MCF 10A (cell line): Measurements from ENCODE around the gene SLC1A4. TPM values are rescaled to one million over a fixed set of nuclear protein-coding genes. Genes with fewer than 3 reads are reported as not detected.
A peak's percentile ranks its signal among the peaks of the same experiment; 100 is the strongest.

Source experiments
- BruUV-seq: library from RNA; stranded (reverse); fragments of 400-500 nt; replicated peaks from 2 replicates; lab custom pipeline; 2021; lab: Mats Ljungman, UMichigan
- CTCF ChIA-PET: fragments of 300-600 bp; sonication (Branson Sonifier 250); formaldehyde crosslinking; extraction: SDS; loops from one replicate; lab custom pipeline; 2021; ENCODE audit warnings: antibody characterized with exemption, inconsistent platforms; lab: Yijun Ruan, JAX
- POLR2A ChIA-PET: fragments of 300-600, 350-650 bp; sonication (Branson Sonifier 250); formaldehyde crosslinking; extraction: SDS; loops from one replicate; lab custom pipeline; 2020; ENCODE audit warnings: antibody characterized with exemption, inconsistent platforms; lab: Yijun Ruan, JAX
- DNase-seq: peaks from one replicate; pipeline ENCODE4 v3.0.0-alpha.2; 2018; ENCODE audit not compliant: unreplicated experiment
- H3K27ac Mint-ChIP-seq: one replicate; pipeline ENCODE4 v1.8.0; 2022; ENCODE audit warnings: mild to moderate bottlenecking, low read depth, mixed read lengths; ENCODE audit not compliant: unreplicated experiment
- H3K27me3 Mint-ChIP-seq: one replicate; pipeline ENCODE4 v1.8.0; 2022; ENCODE audit warnings: mixed read lengths; ENCODE audit not compliant: insufficient read depth, unreplicated experiment
- H3K36me3 Mint-ChIP-seq: one replicate; pipeline ENCODE4 v1.8.0; 2022; ENCODE audit warnings: mild to moderate bottlenecking, moderate library complexity, mixed read lengths; ENCODE audit not compliant: insufficient read depth, unreplicated experiment
- H3K4me1 Mint-ChIP-seq: one replicate; pipeline ENCODE4 v1.8.0; 2022; ENCODE audit warnings: mixed read lengths; ENCODE audit not compliant: insufficient read depth, unreplicated experiment
- H3K4me3 Mint-ChIP-seq: one replicate; pipeline ENCODE4 v1.8.0; 2022; ENCODE audit warnings: mild to moderate bottlenecking, moderate library complexity, mixed read lengths; ENCODE audit not compliant: unreplicated experiment
- H3K9me3 Mint-ChIP-seq: one replicate; pipeline ENCODE4 v1.8.0; 2022; ENCODE audit warnings: mixed read lengths; ENCODE audit not compliant: unreplicated experiment
- CTCF ChIP-seq: fragments of 200-600 bp; IDR thresholded peaks from one replicate; pipeline ENCODE4 v1.8.0; 2022; ENCODE audit warnings: antibody characterized with exemption, mild to moderate bottlenecking; ENCODE audit not compliant: unreplicated experiment
- intact Hi-C: fragments of 100-400 bp; cut with micrococcal nuclease; formaldehyde crosslinking; loops from 2 replicates; pipeline ENCODE4 v1.14.1; 2022
- total RNA-seq: library from RNA; stranded (reverse); gene quantifications from 2 replicates; pipeline ENCODE4 v1.2.3, GENCODE V29; 2022

SLC1A4 gene
- total RNA-seq, 1 experiment from 2014 or later, result 36.0 TPM

DNA sequence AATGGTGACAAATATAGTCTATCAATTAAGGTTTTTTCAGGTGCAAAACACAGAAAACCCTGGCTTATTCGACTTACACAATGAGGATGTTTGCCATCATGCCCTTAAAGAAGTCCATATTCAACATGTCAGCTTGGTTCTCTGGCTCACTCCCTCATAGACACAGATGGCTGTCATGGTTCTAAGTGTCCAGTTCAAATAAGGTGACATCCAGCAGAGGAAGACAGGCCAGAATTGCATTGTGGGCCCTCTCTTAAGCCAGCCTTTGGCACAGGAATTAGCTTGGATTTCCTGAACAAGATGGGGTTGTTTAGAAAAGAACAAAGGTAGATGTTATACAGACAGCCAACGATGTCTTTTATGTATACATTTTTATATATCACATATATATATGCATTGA is 18.7 kb upstream of the SLC1A4 start:
- Mint-ChIP-seq H3K4me3 (no peak overlapping the region), H3K9me3 (no peaks in the 10 kb centered on the region), H3K27ac (no peak overlapping the region), H3K36me3 (no peaks in the 10 kb centered on the region), H3K27me3 (no peaks in the 10 kb centered on the region), H3K4me1 (peaks cover 9% of the 10 kb centered on the region)
- CTCF ChIA-PET, result interaction anchor here (0.6 to 1.1 kb wide), 3 partner anchors 15 to 61 kb away, joined by 3 to 4 read pairs (median 3); no protein-coding TSS in a partner anchor
- intact Hi-C loops, result no loop called here
- POLR2A ChIA-PET, result interaction anchor here (0.6 kb wide), 1 partner anchor 246 kb away, joined by 3 read pairs; no protein-coding TSS in a partner anchor
- DNase-seq, result no peak
- no TSS peak for BruUV-seq
- TF ChIP-seq CTCF, result no peak

DNA sequence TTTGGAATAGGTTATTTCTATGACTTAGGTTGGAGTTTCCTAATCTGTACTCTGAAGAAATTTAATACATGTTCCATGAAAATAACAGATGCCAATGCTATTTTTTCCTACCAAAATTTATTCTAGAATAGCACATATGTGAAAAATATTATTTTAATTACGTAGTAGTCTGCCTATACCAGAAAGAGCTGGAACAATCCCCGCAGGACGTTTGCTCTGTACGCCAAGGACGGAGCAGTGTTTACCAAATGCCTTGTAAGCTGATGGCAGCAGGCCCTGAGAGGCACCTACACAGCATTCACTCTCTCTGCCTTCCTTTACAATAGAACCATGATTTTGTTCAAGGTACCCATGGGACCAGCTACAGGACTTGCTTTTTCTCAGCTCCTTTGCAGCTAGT is 16.8 kb upstream of the SLC1A4 start:
- H3K4me3 Mint-ChIP-seq, result no peak overlapping the region
- no peak for TF ChIP-seq CTCF
- H3K4me1 Mint-ChIP-seq, result peaks cover 19% of the 10 kb centered on the region
- no peaks in the 10 kb centered on the region for H3K27me3 Mint-ChIP-seq
- BruUV-seq, result no TSS peak
- POLR2A ChIA-PET, result no interaction called here
- CTCF ChIA-PET, result interaction anchor here (0.6 to 1.0 kb wide), 2 partner anchors 54 to 617 kb away, joined by 3 read pairs; no protein-coding TSS in a partner anchor
- no peak for DNase-seq
- no peaks in the 10 kb centered on the region for H3K36me3 Mint-ChIP-seq
- intact Hi-C loops, result no loop called here
- no peaks in the 10 kb centered on the region for H3K9me3 Mint-ChIP-seq
- H3K27ac Mint-ChIP-seq, result no peak overlapping the region

DNA sequence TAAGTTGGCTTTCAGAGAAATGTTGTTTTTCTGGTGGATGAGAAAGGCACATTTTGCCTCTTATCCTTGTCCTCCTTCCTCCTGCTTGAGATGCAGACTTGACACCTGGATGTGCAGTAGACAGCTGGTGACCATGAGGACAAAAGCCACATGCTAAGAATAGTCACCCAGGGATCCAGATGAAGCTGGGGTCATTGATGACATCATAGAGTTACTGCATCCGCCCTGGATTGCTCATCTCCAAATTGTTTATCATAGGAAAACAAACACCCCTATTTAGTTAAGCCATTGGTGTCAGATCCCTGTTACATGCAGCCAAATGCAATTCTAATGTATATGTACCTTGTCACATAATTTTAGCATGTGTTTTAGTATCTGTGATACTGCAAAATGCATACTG is 16.3 kb upstream of the SLC1A4 start:
- intact Hi-C loops, result no loop called here
- POLR2A ChIA-PET, result interaction anchor here (3.3 kb wide), 1 partner anchor 15 kb away, joined by 23 read pairs; no protein-coding TSS in a partner anchor
- H3K4me1 Mint-ChIP-seq, result peaks cover 19% of the 10 kb centered on the region
- H3K36me3 Mint-ChIP-seq, result no peaks in the 10 kb centered on the region
- no peak overlapping the region for H3K4me3 Mint-ChIP-seq
- H3K9me3 Mint-ChIP-seq, result no peaks in the 10 kb centered on the region
- TF ChIP-seq CTCF, result no peak
- CTCF ChIA-PET, result interaction anchor here (0.6 kb wide), 1 partner anchor 618 kb away, joined by 3 read pairs; no protein-coding TSS in a partner anchor
- H3K27ac Mint-ChIP-seq, result no peak overlapping the region
- no peak for DNase-seq
- no TSS peak for BruUV-seq
- H3K27me3 Mint-ChIP-seq, result no peaks in the 10 kb centered on the region

DNA sequence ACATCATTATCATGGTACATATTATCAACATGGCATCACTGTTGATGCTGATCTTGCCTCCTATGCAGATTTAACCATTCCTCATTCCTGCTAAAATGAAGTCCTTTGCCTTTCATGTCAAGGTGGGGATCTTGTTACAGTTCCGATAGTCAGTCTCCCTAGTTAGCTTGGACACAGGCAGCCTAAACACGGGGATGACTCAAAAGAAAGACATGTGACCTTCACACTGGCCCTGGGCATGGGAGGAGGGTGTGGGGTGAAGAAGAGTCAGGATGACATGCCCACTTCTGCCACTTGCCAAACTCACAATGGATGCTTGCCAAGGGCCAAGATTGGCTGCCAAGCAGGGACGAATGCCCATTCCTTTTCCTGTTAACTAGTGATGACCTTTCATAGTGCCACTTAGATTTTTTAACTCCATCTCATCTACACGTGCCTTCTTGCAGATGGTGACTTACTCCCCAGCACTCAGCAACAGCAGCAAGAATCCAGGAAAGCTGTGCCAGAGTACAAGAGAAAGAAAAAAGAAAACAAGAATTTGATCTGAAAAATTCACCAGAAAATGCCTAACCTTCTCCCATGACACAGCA is 13.9 kb upstream of the SLC1A4 start:
- Mint-ChIP-seq H3K4me1 (peaks cover 32% of the 10 kb centered on the region), H3K27me3 (no peaks in the 10 kb centered on the region), H3K4me3 (peak overlapping the region; percentile 45), H3K9me3 (no peaks in the 10 kb centered on the region), H3K36me3 (no peaks in the 10 kb centered on the region), H3K27ac (peak overlapping the region; percentile 24)
- intact Hi-C loops, result no loop called here
- BruUV-seq, result no TSS peak
- ChIA-PET POLR2A (interaction anchor here (0.7 to 3.3 kb wide), 7 partner anchors 12 to 32 kb away, joined by 3 to 23 read pairs (median 4); no protein-coding TSS in a partner anchor), CTCF (interaction anchor here (1.1 kb wide), 1 partner anchor 12 kb away, joined by 3 read pairs; no protein-coding TSS in a partner anchor)
- TF ChIP-seq CTCF, result no peak
- DNase-seq, result peak; percentile 96
